Endodermal cell (in vitro differentiated cells): ENCODE measurements around the gene CRTAC1. TPM values are rescaled to one million over a fixed set of nuclear protein-coding genes. Genes with fewer than 3 reads are reported as not detected.

Experiments
- DNase-seq: peaks from one replicate; pipeline ENCODE4 v3.0.0-alpha.2; 2017
- H3K27ac ChIP-seq: 2 replicates; pipeline ENCODE4 v1.5.1; 2013; ENCODE audit warnings: mild to moderate bottlenecking, low read depth, low read length, moderate library complexity
- H3K27me3 ChIP-seq: 2 replicates; pipeline ENCODE4 v1.6.1; 2013; ENCODE audit warnings: mild to moderate bottlenecking, low read length, moderate library complexity; ENCODE audit not compliant: insufficient read depth, control insufficient read depth, poor library complexity, severe bottlenecking
- H3K36me3 ChIP-seq: 2 replicates; pipeline ENCODE4 v1.7.0; 2013; ENCODE audit warnings: mild to moderate bottlenecking, low read length, moderate library complexity; ENCODE audit not compliant: control insufficient read depth, insufficient read depth
- H3K4me1 ChIP-seq: one replicate; pipeline ENCODE4 v1.7.0; 2013; ENCODE audit warnings: low read length; ENCODE audit not compliant: control insufficient read depth, insufficient read depth
- H3K4me3 ChIP-seq: 2 replicates; pipeline ENCODE4 v1.5.1; 2013; ENCODE audit warnings: mild to moderate bottlenecking, low read length, moderate library complexity
- H3K9ac ChIP-seq: 2 replicates; pipeline ENCODE4 v1.6.1; 2013; ENCODE audit warnings: mild to moderate bottlenecking, low read length, moderate library complexity; ENCODE audit not compliant: poor library complexity, severe bottlenecking; ENCODE audit errors: extremely low read depth
- H3K9me3 ChIP-seq: 2 replicates; pipeline ENCODE4 v1.6.1; 2013; ENCODE audit warnings: mild to moderate bottlenecking, low read length, moderate library complexity; ENCODE audit not compliant: control insufficient read depth
- H3K27ac Mint-ChIP-seq: 2 replicates; pipeline ENCODE4 v1.8.0; 2020; ENCODE audit warnings: mixed read lengths
- H3K27me3 Mint-ChIP-seq: 2 replicates; pipeline ENCODE4 v1.8.0; 2021; ENCODE audit warnings: mild to moderate bottlenecking, mixed read lengths; ENCODE audit not compliant: insufficient read depth
- H3K36me3 Mint-ChIP-seq: 2 replicates; pipeline ENCODE4 v1.8.0; 2020; ENCODE audit warnings: low read depth, mixed read lengths
- H3K4me1 Mint-ChIP-seq: 2 replicates; pipeline ENCODE4 v1.8.0; 2020; ENCODE audit warnings: mixed read lengths
- H3K4me3 Mint-ChIP-seq: 2 replicates; pipeline ENCODE4 v1.8.0; 2020; ENCODE audit warnings: mild to moderate bottlenecking, moderate library complexity, mixed read lengths
- H3K9me3 Mint-ChIP-seq: 2 replicates; pipeline ENCODE4 v1.8.0; 2020; ENCODE audit warnings: mild to moderate bottlenecking, mixed read lengths
- WGBS, 2 experiments: methylation state at CpG; one replicate each; pipeline versions ENCODE4 v1.1.5 to v1.1.7; 2013; ENCODE audit warnings: missing lambda C conversion rate in 2 of 2, mixed read lengths in 1 of 2; ENCODE audit not compliant: insufficient coverage in 1 of 2, insufficient read length in 1 of 2; 5-methylcytosine and 5-hydroxymethylcytosine counted together
- total RNA-seq, 2 donors: library from RNA; stranded (reverse); fragmentation: NEBNext Ultra II Directional in 1 of 2; extraction: Animal tissue kit (Norgen Biotek cat#: 25700) in 1 of 2; gene quantifications; 2 replicates in 1 of 2; 3 replicates in 1 of 2; pipeline ENCODE4 v1.2.1, GENCODE V29; 2021
- TF ChIP-seq, protein P1 (sequence below): fragments of 200-600 bp; sonication (generic); conservative IDR thresholded peaks from 2 replicates; pipeline ENCODE4 v1.5.0; 2021; ENCODE audit warnings: antibody characterized with exemption, mild to moderate bottlenecking

The CRTAC1 gene
- total RNA-seq, 2 donors from 2014 or later: 0.13 to 0.24 TPM

DNA sequence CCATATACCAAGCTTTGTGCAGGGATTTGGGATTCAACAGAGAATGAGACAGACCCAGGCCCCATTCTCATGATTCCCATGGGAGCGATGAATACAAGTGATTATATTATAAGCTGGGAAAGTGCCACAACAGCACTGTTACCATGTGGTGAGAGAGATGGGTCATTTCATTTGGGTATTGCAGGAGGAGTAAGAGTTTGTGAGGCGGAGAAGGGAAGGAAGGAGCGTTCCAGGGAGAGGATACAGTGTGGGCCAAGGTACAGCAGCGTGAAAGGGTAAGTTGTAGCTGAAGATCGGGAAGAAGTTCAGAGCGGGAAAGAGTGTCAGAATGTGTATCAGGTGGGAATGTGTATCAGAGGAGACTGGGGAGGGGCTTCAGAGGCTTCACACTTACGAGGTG lies 142.3 kb downstream of the CRTAC1 start:
- DNase-seq: no peak
- Histone ChIP-seq H3K36me3 (no peaks in the 10 kb centered on the region), H3K27ac (no peak overlapping the region), H3K9me3 (no peaks in the 10 kb centered on the region), H3K27me3 (no peaks in the 10 kb centered on the region), H3K9ac (no peak overlapping the region), H3K4me1 (peaks cover 5% of the 10 kb centered on the region), H3K4me3 (no peak overlapping the region)
- peaks cover 4% of the 10 kb centered on the region for H3K27me3 Mint-ChIP-seq
- no peaks in the 10 kb centered on the region for H3K36me3 Mint-ChIP-seq
- H3K27ac Mint-ChIP-seq: no peak overlapping the region
- H3K4me1 Mint-ChIP-seq: peaks cover 11% of the 10 kb centered on the region
- 94 to 97% methylated on average over 6 to 7 of the region's 7 CpGs for WGBS, 2 experiments
- no peaks in the 10 kb centered on the region for H3K9me3 Mint-ChIP-seq
- TF ChIP-seq, protein P1, sequence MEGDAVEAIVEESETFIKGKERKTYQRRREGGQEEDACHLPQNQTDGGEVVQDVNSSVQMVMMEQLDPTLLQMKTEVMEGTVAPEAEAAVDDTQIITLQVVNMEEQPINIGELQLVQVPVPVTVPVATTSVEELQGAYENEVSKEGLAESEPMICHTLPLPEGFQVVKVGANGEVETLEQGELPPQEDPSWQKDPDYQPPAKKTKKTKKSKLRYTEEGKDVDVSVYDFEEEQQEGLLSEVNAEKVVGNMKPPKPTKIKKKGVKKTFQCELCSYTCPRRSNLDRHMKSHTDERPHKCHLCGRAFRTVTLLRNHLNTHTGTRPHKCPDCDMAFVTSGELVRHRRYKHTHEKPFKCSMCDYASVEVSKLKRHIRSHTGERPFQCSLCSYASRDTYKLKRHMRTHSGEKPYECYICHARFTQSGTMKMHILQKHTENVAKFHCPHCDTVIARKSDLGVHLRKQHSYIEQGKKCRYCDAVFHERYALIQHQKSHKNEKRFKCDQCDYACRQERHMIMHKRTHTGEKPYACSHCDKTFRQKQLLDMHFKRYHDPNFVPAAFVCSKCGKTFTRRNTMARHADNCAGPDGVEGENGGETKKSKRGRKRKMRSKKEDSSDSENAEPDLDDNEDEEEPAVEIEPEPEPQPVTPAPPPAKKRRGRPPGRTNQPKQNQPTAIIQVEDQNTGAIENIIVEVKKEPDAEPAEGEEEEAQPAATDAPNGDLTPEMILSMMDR: no peak
- no peak overlapping the region for H3K4me3 Mint-ChIP-seq

DNA sequence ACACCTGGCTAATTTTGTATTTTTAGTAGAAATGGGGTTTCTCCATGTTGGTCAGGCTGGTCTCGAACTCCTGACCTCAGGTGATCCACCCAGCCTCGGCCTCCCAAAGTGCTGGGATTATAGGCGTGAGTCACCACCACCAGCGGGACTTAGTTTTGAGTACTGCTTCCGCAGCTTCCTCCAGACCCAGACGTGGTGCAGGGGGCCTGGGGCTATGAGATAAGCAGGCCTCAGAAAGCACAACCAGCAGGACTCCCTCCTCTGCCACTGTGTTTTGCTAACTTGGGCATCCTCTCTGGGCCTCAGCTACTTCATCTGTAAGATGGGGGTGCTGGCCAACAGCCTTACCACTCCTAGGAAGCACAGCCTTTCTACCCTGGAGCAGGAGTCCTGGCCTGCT lies 143.0 kb downstream of the CRTAC1 start:
- Mint-ChIP-seq H3K27ac (no peak overlapping the region), H3K9me3 (no peaks in the 10 kb centered on the region), H3K36me3 (no peaks in the 10 kb centered on the region), H3K27me3 (peaks cover 9% of the 10 kb centered on the region), H3K4me3 (no peak overlapping the region), H3K4me1 (peaks cover 11% of the 10 kb centered on the region)
- H3K4me3 ChIP-seq: no peak overlapping the region
- H3K4me1 ChIP-seq: peaks cover 5% of the 10 kb centered on the region
- TF ChIP-seq, protein P1: no peak
- 92 to 95% methylated on average over 2 to 6 of the region's 6 CpGs for WGBS, 2 experiments
- no peak overlapping the region for H3K27ac ChIP-seq
- H3K9me3 ChIP-seq: no peaks in the 10 kb centered on the region
- H3K27me3 ChIP-seq: no peaks in the 10 kb centered on the region
- no peak overlapping the region for H3K9ac ChIP-seq
- H3K36me3 ChIP-seq: no peaks in the 10 kb centered on the region
- no peak for DNase-seq

DNA sequence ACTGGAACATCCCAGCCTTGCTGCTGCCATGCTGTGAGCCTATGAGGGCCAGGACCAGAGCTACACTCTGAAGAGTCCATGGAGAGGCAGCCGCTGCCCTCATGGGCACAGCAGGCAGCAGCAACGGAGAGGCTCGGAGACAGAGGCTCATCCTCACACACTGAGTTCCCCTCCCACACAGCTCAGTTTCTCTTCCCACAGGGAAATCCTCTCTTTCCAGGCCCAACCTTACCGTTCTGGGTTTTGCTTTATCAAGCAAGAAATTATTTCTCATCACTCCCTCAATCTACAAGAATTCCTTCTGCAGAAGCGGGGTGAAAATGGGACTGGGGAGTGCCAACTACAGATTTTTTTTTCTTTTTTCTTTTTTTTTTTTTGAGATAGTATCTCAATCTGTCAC lies 144.1 kb downstream of the CRTAC1 start:
- 55 to 74% methylated on average over 2 to 5 of the region's 5 CpGs for WGBS, 2 experiments
- Histone ChIP-seq H3K4me1 (peaks cover 5% of the 10 kb centered on the region), H3K36me3 (no peaks in the 10 kb centered on the region), H3K9me3 (no peaks in the 10 kb centered on the region), H3K9ac (no peak overlapping the region), H3K27me3 (no peaks in the 10 kb centered on the region), H3K27ac (no peak overlapping the region), H3K4me3 (no peak overlapping the region)
- peaks cover 11% of the 10 kb centered on the region for H3K27me3 Mint-ChIP-seq
- DNase-seq: no peak
- H3K9me3 Mint-ChIP-seq: no peaks in the 10 kb centered on the region
- no peak overlapping the region for H3K27ac Mint-ChIP-seq
- no peaks in the 10 kb centered on the region for H3K36me3 Mint-ChIP-seq
- TF ChIP-seq, protein P1: no peak
- no peak overlapping the region for H3K4me3 Mint-ChIP-seq
- H3K4me1 Mint-ChIP-seq: peaks cover 16% of the 10 kb centered on the region
